Activated T-cell treated with anti-CD3 and anti-CD28 coated beads, Interleukin-2, amount 50 U/mL, for 24 hours (primary cell): ENCODE measurements around the gene TNPO3.
"Not testable (repeated sequence)": the region's sequence is repeated elsewhere in the genome, so short reads cannot be mapped to it uniquely, and the experiment has no call there.

Source experiments
- DNase-seq: peaks from one replicate; pipeline ENCODE4 v3.0.0-alpha.2; 2020
- H3K27ac Mint-ChIP-seq: 2 replicates; pipeline ENCODE4 v1.8.0; 2020; ENCODE audit warnings: mild to moderate bottlenecking, mixed read lengths
- H3K27me3 Mint-ChIP-seq: 2 replicates; pipeline ENCODE4 v1.8.0; 2020; ENCODE audit warnings: mixed read lengths
- H3K36me3 Mint-ChIP-seq: 2 replicates; pipeline ENCODE4 v1.8.0; 2020; ENCODE audit warnings: low read depth, mixed read lengths
- H3K4me1 Mint-ChIP-seq: 2 replicates; pipeline ENCODE4 v1.8.0; 2020; ENCODE audit warnings: low read depth, mixed read lengths
- H3K4me3 Mint-ChIP-seq: 2 replicates; pipeline ENCODE4 v1.8.0; 2020; ENCODE audit warnings: mild to moderate bottlenecking, moderate library complexity, mixed read lengths
- H3K9me3 Mint-ChIP-seq: 2 replicates; pipeline ENCODE4 v1.8.0; 2020; ENCODE audit warnings: mixed read lengths

Gene TNPO3

GRCh38 chr7:128947854-128948253, 107.1 kb downstream of the TNPO3 start:
- no peak overlapping the region for H3K27ac Mint-ChIP-seq
- no peak for DNase-seq
- H3K4me1 Mint-ChIP-seq: no peaks in the 10 kb centered on the region
- H3K4me3 Mint-ChIP-seq: no peak overlapping the region
- no peaks in the 10 kb centered on the region for H3K27me3 Mint-ChIP-seq
- H3K36me3 Mint-ChIP-seq: peaks cover 27% of the 10 kb centered on the region
- no peaks in the 10 kb centered on the region for H3K9me3 Mint-ChIP-seq

DNA sequence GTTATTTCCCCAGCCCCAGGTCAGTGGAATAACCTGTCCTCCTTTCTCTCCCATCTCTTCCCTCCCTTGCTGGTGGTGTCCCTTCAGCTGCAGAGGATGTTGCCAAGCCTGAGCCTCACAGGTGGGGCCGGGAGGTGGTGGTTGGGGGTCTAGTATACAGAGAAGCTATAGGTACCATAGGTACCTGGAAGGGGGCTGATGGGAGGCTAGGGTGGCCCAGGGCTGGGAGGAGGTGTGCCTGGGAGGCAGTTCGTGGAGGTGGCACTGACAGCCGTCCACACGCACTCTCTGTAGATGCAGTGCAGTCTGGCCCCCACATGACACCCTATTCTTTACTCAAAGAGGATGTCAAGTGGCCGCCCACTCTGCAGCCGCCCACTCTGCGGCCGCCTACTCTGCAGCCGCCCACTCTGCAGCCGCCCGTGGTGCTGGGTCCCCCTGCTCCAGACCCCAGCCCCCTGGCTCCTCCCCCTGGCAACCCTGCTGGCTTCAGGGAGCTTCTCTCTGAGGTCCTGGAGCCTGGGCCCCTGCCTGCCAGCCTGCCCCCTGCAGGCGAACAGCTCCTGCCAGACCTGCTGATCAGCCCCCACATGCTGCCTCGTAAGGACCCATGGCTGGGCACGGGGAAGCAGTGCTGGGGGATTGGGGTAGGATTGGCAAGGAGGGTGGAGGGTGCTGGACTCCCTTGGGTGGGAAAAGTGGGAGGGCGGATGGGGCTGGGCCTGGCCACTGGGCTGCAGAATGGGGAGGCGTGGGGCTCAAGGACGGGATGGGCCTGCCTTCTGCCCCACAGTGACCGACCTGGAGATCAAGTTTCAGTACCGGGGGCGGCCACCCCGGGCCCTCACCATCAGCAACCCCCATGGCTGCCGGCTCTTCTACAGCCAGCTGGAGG, 107.7 kb downstream of the TNPO3 start:
- no peaks in the 10 kb centered on the region for H3K27me3 Mint-ChIP-seq
- peaks cover 20% of the 10 kb centered on the region for H3K36me3 Mint-ChIP-seq
- no peak for DNase-seq
- H3K27ac Mint-ChIP-seq: no peak overlapping the region
- no peaks in the 10 kb centered on the region for H3K4me1 Mint-ChIP-seq
- no peak overlapping the region for H3K4me3 Mint-ChIP-seq
- H3K9me3 Mint-ChIP-seq: no peaks in the 10 kb centered on the region

- Mint-ChIP-seq H3K36me3 (peaks cover 11% of the 10 kb centered on the region), H3K4me1 (peaks cover 7% of the 10 kb centered on the region), H3K4me3 (no peak overlapping the region), H3K27ac (no peak overlapping the region), H3K9me3 (no peaks in the 10 kb centered on the region), H3K27me3 (peaks cover 7% of the 10 kb centered on the region)
- no peak for DNase-seq
These were observed 109.1 kb downstream of the TNPO3 start for GRCh38 chr7:128945668-128946366.

DNA sequence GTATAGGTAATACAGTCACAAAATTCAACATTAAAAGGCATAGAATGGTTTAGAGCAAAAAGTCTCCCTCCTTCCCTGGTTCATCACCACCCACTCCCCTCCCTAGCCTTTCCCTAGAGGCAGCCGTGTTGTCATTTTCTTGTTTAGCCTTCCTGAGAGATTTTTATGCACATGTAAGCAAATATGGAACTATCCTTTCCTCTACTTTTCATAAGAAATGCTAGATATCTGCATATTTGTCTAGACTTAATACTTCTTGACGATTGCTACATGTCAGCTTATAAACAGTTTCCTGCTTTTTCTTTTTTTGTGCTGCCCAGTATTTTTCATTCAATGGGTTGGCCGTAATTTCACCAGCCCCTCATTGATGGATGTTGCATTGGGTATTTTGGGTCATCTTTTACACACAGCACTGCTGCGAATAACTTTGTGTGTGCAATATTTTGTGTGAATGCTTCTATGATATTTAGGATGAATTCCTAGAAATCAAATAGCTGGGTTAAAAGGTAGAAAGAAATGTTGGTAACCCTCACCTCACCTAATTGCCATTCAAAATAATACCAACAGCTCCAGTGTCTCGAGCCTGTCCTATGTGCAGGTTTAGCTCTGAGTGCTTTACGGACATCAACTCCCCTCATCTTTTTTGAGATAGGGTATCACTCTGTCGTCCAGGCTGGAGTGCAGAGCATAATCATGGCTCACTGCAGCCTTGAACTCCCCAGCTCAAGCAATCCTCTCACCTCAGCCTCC, 110.2 kb downstream of the TNPO3 start:
- Mint-ChIP-seq H3K27ac (no peak overlapping the region), H3K4me3 (no peak overlapping the region), H3K36me3 (peaks cover 4% of the 10 kb centered on the region)

GRCh38 chr7:128943251-128943650, 111.7 kb downstream of the TNPO3 start:
- DNase-seq, H3K27ac Mint-ChIP-seq, H3K4me3 Mint-ChIP-seq, H3K36me3 Mint-ChIP-seq, H3K9me3 Mint-ChIP-seq: not testable (repeated sequence)
- Mint-ChIP-seq H3K4me1 (peaks cover 22% of the 10 kb centered on the region), H3K27me3 (peaks cover 28% of the 10 kb centered on the region)

More for the DNA sequence above, 110.2 kb downstream of the TNPO3 start:
- Mint-ChIP-seq H3K4me1 (peaks cover 17% of the 10 kb centered on the region), H3K27me3 (peaks cover 19% of the 10 kb centered on the region), H3K9me3 (no peaks in the 10 kb centered on the region)
- DNase-seq: no peak

- no peak for DNase-seq
- Mint-ChIP-seq H3K9me3 (no peaks in the 10 kb centered on the region), H3K4me3 (no peak overlapping the region), H3K27me3 (peaks cover 34% of the 10 kb centered on the region), H3K4me1 (peaks cover 28% of the 10 kb centered on the region), H3K27ac (no peak overlapping the region), H3K36me3 (no peaks in the 10 kb centered on the region)
These were observed 112.9 kb downstream of the TNPO3 start for GRCh38 chr7:128941946-128942526.

GRCh38 chr7:128941323-128941890, 113.5 kb downstream of the TNPO3 start:
- Mint-ChIP-seq H3K36me3 (no peaks in the 10 kb centered on the region), H3K4me1 (peaks cover 30% of the 10 kb centered on the region)

DNA sequence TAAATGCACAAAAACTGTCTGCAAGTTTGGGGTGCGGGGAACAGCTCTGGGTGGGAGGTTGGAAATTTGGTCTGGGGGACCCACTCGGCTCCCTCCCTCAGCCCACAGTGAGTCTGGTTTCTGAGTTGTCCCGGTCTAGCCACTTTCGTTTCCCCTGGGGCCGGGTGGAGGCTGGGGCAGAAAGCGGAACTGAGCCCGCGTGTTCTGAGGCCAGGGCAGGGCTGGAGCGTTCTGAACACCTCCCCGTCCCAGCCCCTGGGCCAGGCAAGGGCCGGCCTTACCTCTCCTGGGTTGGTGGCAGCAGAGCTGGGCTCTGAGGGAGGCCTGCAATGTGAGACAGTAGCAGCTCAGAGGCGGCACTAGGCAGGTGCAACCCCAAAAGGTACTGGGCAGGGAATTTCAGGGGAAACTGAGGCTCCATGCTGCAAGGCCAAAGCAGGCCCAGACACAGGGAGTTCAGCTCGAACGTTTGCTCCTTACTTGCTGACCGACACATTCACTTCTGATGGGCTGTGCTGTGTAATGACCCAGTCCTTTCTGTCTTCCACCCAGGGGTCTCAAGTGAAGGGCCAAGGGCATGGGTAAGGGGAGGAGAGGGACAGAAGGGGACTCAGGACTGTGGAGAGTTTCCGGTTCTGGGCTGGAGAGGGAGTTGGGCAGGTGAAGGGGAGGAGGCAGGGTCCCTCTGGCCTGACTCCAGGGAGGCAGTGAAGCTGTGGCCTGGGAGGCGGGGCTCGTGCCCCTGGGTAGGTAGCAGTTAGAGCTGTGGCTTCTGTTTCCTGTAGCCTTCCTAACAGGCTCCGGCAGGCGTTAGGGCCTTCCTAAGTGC, 114.2 kb downstream of the TNPO3 start:
- peak overlapping the region; percentile 2 for H3K27ac Mint-ChIP-seq

More at GRCh38 chr7:128941323-128941890, 113.5 kb downstream of the TNPO3 start:
- DNase-seq: no peak
- Mint-ChIP-seq H3K4me3 (peak overlapping the region; percentile 32), H3K27ac (peak overlapping the region; percentile 2), H3K27me3 (peaks cover 39% of the 10 kb centered on the region), H3K9me3 (no peaks in the 10 kb centered on the region)

DNA sequence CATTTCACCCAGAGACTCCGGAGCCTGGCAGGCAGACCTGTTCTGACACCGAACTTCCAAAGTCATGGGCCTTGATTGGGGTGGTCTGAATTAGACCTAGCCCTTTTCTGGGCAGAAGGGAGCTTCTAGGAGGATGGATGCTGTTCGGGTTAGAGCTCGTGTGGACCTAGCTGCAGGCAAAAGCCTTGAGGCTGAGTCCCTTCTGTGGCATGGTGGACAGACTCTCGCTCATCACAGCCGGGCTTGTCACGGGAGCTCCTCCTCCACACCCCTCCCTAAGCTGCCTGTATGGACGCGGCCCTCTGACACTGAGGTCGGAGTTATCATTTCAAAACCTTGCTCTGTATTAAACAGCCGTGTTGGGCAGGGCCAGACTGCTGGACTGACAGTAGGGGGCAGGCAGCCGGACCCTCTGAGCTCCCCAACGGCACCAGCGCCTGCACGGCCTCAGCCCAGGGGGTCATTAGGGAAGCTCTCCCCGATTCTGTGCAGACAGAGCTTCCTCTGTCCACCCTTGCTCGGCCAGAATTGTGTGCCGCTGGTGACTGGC, 115.0 kb downstream of the TNPO3 start:
- no peak for DNase-seq
- H3K4me1 Mint-ChIP-seq: peaks cover 30% of the 10 kb centered on the region
- H3K9me3 Mint-ChIP-seq: no peaks in the 10 kb centered on the region
- peak overlapping the region; percentile 83 for H3K4me3 Mint-ChIP-seq
- H3K27me3 Mint-ChIP-seq: peaks cover 42% of the 10 kb centered on the region
- H3K27ac Mint-ChIP-seq: no peak overlapping the region
- no peaks in the 10 kb centered on the region for H3K36me3 Mint-ChIP-seq

More for the DNA sequence above, 114.2 kb downstream of the TNPO3 start:
- peak overlapping the region; percentile 83 for H3K4me3 Mint-ChIP-seq
- no peaks in the 10 kb centered on the region for H3K36me3 Mint-ChIP-seq
- H3K27me3 Mint-ChIP-seq: peaks cover 42% of the 10 kb centered on the region
- H3K4me1 Mint-ChIP-seq: peaks cover 30% of the 10 kb centered on the region
- H3K9me3 Mint-ChIP-seq: no peaks in the 10 kb centered on the region
- DNase-seq: no peak

DNA sequence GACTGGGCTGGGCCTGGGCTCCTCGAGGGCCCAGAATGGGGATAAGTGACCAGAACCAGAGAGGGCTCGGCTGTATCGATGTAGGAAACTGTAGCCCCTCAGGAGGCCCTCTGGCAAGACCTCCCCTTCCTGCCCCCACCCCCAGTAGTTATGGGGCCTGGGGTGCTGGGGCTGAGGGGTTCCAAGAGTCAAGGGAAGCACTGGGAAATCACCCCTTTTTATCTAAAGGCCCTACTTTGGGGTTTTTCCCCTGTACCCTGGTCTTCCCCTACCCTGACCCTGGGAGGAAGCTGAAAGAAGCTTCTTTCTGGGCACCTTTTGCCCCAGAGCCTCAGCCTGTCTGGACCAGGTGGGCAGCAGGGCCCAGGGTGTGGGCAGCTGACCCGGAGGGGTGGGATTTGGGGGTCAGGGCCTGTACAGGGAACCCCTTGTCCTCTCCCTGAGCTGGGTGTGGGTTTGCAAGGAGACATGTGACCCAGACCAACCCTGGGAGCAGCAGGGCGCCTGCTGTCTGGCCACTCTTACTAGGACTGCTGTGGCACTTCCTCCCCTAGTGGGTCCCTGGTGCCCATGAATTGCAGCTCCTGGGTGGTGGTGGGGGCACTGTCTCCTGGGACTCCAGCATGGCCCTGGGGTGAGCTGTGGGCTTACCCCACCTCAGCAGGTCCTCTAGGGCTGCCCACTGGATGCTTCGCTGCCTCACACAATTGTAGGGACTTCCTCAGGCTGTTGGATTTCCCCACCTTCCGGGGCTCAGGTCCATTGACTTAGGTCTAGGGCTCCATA, 115.6 kb downstream of the TNPO3 start:
- H3K4me1 Mint-ChIP-seq: peaks cover 31% of the 10 kb centered on the region
- peaks cover 42% of the 10 kb centered on the region for H3K27me3 Mint-ChIP-seq
- H3K27ac Mint-ChIP-seq: no peak overlapping the region
- DNase-seq: peak; percentile 48
- no peaks in the 10 kb centered on the region for H3K9me3 Mint-ChIP-seq
- peak overlapping the region; percentile 83 for H3K4me3 Mint-ChIP-seq
- H3K36me3 Mint-ChIP-seq: no peaks in the 10 kb centered on the region

DNA sequence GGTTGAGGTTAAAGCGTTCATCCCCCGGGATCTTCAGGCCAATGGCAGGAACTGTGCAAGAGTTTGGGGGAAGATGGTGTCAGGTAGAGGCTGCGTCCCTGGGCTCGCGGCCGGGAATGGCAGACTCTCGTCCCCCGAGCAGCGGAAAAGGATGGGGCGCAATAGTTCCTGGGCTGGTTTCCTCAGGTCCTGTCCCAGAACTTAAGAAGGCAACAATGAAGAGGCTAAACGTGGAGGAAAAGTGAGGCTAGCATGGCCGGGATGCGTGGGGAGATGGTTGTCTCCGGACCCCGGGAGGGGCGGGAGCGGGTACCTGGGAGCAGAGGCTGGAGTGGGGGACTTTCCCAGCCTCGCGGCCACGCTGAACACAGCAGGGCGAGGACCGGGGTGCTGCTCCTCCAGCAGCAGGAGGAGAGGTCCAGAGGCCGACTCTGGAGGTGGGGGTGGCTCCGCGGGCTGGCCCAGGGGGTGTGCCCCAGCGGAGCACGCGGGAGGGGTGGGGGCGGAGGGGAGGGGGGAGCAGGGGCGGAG, 116.3 kb downstream of the TNPO3 start:
- H3K9me3 Mint-ChIP-seq: no peaks in the 10 kb centered on the region
- peak overlapping the region; percentile 81 for H3K27ac Mint-ChIP-seq
- peak overlapping the region; percentile 83 for H3K4me3 Mint-ChIP-seq
- peaks cover 33% of the 10 kb centered on the region for H3K4me1 Mint-ChIP-seq
- peak; percentile 46 for DNase-seq
- H3K36me3 Mint-ChIP-seq: no peaks in the 10 kb centered on the region
- H3K27me3 Mint-ChIP-seq: peaks cover 42% of the 10 kb centered on the region
